ENCODE data around the gene CTF1.

DNA sequence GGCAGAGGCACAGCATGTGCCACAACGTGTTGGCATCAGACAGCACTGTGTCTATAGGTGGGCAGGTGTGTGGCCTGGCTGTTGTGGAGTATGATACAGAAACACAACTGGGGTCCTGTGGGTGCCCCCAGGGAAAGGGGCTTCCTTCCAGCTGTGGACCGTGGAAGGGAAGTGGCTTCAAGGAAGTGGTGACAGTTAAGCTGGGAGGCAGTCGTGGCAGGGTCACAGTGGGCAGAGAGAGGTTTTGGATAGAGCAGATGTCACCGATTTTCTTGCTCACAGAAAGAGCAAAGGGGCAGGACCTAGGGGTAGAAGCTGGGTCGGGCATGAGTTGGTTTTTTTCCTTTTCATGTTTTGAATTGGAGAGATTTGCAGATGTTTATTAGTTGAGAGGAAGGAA, 41.3 kb downstream of the CTF1 start:
- TF ChIP-seq, protein P1, sequence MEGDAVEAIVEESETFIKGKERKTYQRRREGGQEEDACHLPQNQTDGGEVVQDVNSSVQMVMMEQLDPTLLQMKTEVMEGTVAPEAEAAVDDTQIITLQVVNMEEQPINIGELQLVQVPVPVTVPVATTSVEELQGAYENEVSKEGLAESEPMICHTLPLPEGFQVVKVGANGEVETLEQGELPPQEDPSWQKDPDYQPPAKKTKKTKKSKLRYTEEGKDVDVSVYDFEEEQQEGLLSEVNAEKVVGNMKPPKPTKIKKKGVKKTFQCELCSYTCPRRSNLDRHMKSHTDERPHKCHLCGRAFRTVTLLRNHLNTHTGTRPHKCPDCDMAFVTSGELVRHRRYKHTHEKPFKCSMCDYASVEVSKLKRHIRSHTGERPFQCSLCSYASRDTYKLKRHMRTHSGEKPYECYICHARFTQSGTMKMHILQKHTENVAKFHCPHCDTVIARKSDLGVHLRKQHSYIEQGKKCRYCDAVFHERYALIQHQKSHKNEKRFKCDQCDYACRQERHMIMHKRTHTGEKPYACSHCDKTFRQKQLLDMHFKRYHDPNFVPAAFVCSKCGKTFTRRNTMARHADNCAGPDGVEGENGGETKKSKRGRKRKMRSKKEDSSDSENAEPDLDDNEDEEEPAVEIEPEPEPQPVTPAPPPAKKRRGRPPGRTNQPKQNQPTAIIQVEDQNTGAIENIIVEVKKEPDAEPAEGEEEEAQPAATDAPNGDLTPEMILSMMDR (IDR thresholded peaks at IDR 0.05), result no peak
- TF ChIP-seq POLR2A (IDR thresholded peaks at IDR 0.05), result no peak
